Breast epithelium (tissue), 4 donors: ENCODE measurements around the gene PSMD1. TPM values are rescaled to one million over a fixed set of nuclear protein-coding genes. Genes with fewer than 3 reads are reported as not detected.

Experiments used
- DNase-seq, 2 donors: peaks; one replicate each; pipeline ENCODE4 v3.0.0-alpha.2; 2019; ENCODE audit warnings: low spot score in 2 of 2
- H3K27ac ChIP-seq, 2 donors: fragments of 200-600 bp; sonication (generic) in 1 of 2; one replicate each; pipeline ENCODE4 v1.5.1; 2016 to 2019; ENCODE audit warnings: mild to moderate bottlenecking in 1 of 2
- H3K27me3 ChIP-seq, 2 donors: fragments of 200-600 bp; sonication (generic) in 1 of 2; one replicate each; pipeline versions ENCODE4 v1.5.1 to v1.6.0; 2017 to 2019; ENCODE audit warnings: control low read depth in 1 of 2, mild to moderate bottlenecking in 1 of 2
- H3K36me3 ChIP-seq: fragments of 200-600 bp; one replicate; pipeline ENCODE4 v1.5.1; 2019
- H3K4me1 ChIP-seq, 2 donors: fragments of 200-600 bp; sonication (generic); one replicate each; pipeline ENCODE4 v1.5.1; 2016 to 2019; ENCODE audit warnings: control low read depth in 1 of 2
- H3K4me3 ChIP-seq, 3 donors: fragments of 200-600 bp; sonication (generic); 1 replicate in 2 of 3; 2 replicates in 1 of 3; pipeline ENCODE4 v1.5.1; 2016 to 2019; ENCODE audit warnings: mild to moderate bottlenecking in 3 of 3, moderate library complexity in 2 of 3
- H3K9me3 ChIP-seq, 2 donors: fragments of 200-600 bp; sonication (generic) in 1 of 2; one replicate each; pipeline ENCODE4 v1.5.1; 2016 to 2019; ENCODE audit warnings: control low read depth in 1 of 2
- CTCF ChIP-seq, 3 donors: fragments of 450-650 bp; IDR thresholded peaks; one replicate each; pipeline ENCODE4 v1.5.1; 2016 to 2017; ENCODE audit warnings: antibody characterized with exemption in 3 of 3, mild to moderate bottlenecking in 3 of 3, moderate library complexity in 3 of 3
- POLR2A ChIP-seq: fragments of 450-650 bp; IDR thresholded peaks from one replicate; pipeline ENCODE4 v1.6.1; 2016; ENCODE audit warnings: antibody characterized with exemption, mild to moderate bottlenecking, moderate library complexity
- POLR2AphosphoS5 ChIP-seq, 3 donors: sonication (generic); formaldehyde crosslinking; IDR thresholded peaks; one replicate each; pipeline ENCODE4 v1.6.1; 2017; ENCODE audit warnings: antibody characterized with exemption in 3 of 3
- intact Hi-C: fragments of 100-400 bp; cut with DNase I; formaldehyde crosslinking; loops from one replicate; pipeline ENCODE4 v1.15.1; 2023; ENCODE audit warnings: low total_unique reads
- total RNA-seq, 3 donors: library from RNA; depleted of rRNA; stranded (reverse); fragments of >200 nt; gene quantifications; one replicate each; pipeline ENCODE4 v1.1.0, GENCODE V29; 2016

Gene PSMD1
- total RNA-seq, 3 donors from 2014 or later, result 63.8 to 73.0 (median 69.2) TPM

GRCh38 chr2:231207734-231208133 lies 151.1 kb downstream of the PSMD1 start:
- TF ChIP-seq CTCF (IDR thresholded peaks at IDR 0.05), result no peak
- TF ChIP-seq POLR2AphosphoS5 (IDR thresholded peaks at IDR 0.05), result no peak
- TF ChIP-seq POLR2A, result no peak
- H3K9me3 ChIP-seq, result no peaks in the 10 kb centered on the region
- H3K36me3 ChIP-seq, result peaks cover 9% of the 10 kb centered on the region
- H3K27me3 ChIP-seq, result no peaks in the 10 kb centered on the region
- intact Hi-C loops, result no loop called here
- DNase-seq, result no peak
- H3K27ac ChIP-seq, result no peak overlapping the region
- H3K4me3 ChIP-seq, result no peak overlapping the region
- H3K4me1 ChIP-seq, result no peaks in the 10 kb centered on the region

- DNase-seq, result no peak
- intact Hi-C loops, result no loop called here
- TF ChIP-seq POLR2AphosphoS5 (IDR thresholded peaks at IDR 0.05) (no peak), CTCF (IDR thresholded peaks at IDR 0.05) (no peak), POLR2A (no peak)
- peaks cover 9% of the 10 kb centered on the region for H3K36me3 ChIP-seq
- H3K27me3 ChIP-seq, result no peaks in the 10 kb centered on the region
- H3K27ac ChIP-seq, result no peak overlapping the region
- H3K4me1 ChIP-seq, result no peaks in the 10 kb centered on the region
- H3K4me3 ChIP-seq, result no peak overlapping the region
- no peaks in the 10 kb centered on the region for H3K9me3 ChIP-seq
These were observed 154.1 kb downstream of the PSMD1 start for GRCh38 chr2:231210782-231211181.

GRCh38 chr2:231211486-231211885 lies 154.8 kb downstream of the PSMD1 start:
- no peak for DNase-seq
- TF ChIP-seq POLR2A, result no peak
- TF ChIP-seq CTCF (IDR thresholded peaks at IDR 0.05), result no peak
- no peaks in the 10 kb centered on the region for H3K9me3 ChIP-seq
- no peak overlapping the region for H3K27ac ChIP-seq
- peaks cover 9% of the 10 kb centered on the region for H3K36me3 ChIP-seq
- H3K4me1 ChIP-seq, result no peaks in the 10 kb centered on the region
- no peak overlapping the region for H3K4me3 ChIP-seq
- intact Hi-C loops, result no loop called here
- no peaks in the 10 kb centered on the region for H3K27me3 ChIP-seq

DNA sequence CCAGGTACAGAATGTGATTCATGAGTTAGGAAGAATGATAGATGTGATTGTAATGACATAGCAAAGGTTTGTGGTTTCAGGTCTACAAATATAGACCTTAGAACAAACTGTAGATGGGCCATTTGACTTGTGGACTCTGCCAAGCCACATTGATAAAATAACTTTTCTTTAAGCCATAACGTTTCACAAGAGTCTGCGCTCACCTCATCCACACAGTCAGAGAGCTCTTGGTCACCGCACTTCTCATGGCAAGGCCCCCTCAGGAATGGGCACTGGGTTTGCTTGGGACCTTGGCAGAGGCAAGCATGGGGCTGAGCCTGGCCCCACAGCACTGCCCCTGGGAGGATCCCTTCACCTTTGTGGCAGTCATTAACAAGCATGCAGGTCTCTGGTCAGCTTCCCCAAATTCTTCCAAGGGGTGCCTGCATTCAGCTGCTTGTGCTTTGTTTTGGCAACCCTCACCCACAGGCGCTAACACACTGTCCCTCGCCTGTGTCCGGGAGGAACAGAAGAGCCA lies 155.7 kb downstream of the PSMD1 start:
- TF ChIP-seq POLR2A, result no peak
- TF ChIP-seq CTCF (IDR thresholded peaks at IDR 0.05), result no peak
- no peak for TF ChIP-seq POLR2AphosphoS5 (IDR thresholded peaks at IDR 0.05)
- H3K27ac ChIP-seq, result no peak overlapping the region
- intact Hi-C loops, result no loop called here
- peaks cover 9% of the 10 kb centered on the region for H3K36me3 ChIP-seq
- H3K4me3 ChIP-seq, result no peak overlapping the region
- no peak for DNase-seq
- H3K4me1 ChIP-seq, result no peaks in the 10 kb centered on the region
- H3K27me3 ChIP-seq, result no peaks in the 10 kb centered on the region
- H3K9me3 ChIP-seq, result no peaks in the 10 kb centered on the region

DNA sequence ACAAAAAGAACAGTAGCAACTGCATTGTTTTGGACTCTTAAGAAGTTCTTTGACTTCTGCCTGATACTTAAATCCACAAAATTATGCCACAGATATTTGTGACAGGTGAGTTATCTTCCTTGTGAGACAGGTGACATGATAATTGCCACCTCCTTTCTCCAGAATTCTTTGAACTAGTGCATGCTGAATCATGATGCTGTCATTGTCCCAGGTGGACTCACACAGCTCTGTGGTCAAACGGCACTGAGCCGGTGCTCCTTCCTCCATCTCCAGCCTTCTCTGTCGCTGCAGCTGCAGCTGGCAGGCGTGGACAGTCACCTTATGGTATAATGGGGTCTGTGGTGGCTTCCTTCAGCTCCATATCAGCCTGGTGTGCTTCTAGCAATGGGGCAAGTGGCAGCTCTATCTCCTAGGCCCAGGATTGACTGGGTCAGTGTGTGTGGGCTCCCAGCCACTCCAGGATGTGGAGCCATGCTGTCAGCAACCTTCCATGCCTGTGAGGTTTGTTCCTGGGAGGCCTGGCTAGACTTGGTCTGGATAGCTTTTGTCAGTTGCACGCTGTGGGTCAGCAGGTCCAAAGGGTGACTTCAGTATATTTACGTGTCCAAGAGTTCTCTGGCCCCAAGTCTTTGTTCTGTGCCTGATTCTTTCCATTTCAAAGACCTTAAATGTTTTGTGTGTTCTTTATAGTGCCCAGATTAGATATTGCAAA lies 157.4 kb downstream of the PSMD1 start:
- Histone ChIP-seq H3K9me3 (no peaks in the 10 kb centered on the region), H3K4me1 (no peaks in the 10 kb centered on the region), H3K36me3 (peaks cover 4% of the 10 kb centered on the region), H3K27ac (no peak overlapping the region), H3K27me3 (no peaks in the 10 kb centered on the region), H3K4me3 (no peak overlapping the region)
- TF ChIP-seq CTCF (IDR thresholded peaks at IDR 0.05) (no peak), POLR2AphosphoS5 (IDR thresholded peaks at IDR 0.05) (no peak), POLR2A (no peak)
- intact Hi-C loops, result no loop called here
- DNase-seq, result no peak
